Bone marrow (tissue), 2 donors: ENCODE results near the gene LRRC37B.
"Not testable (repeated sequence)": the region's sequence is repeated elsewhere in the genome, so short reads cannot be mapped to it uniquely, and the experiment has no call there.

Experiments used
- DNase-seq, 2 donors: peaks; one replicate each; lab custom pipeline; 2025; lab: John Stamatoyannopoulos, UW

LRRC37B gene

GRCh38 chr17:32006957-32007462, at the start of gene LRRC37B:
Gene LRRC37B, plus strand, starts transcription at chr17:32007383. Its CDS starts 14,010 bp downstream, at chr17:32021393.
- DNase-seq = peak; percentile 67 to 77

GRCh38 chr17:31964131-31964530, 43.1 kb upstream of the LRRC37B start:
- DNase-seq = not testable (repeated sequence)

- DNase-seq = no peak
Measured at GRCh38 chr17:31967648-31968047, 39.5 kb upstream of the LRRC37B start.

- DNase-seq = not testable (repeated sequence)
Measured at GRCh38 chr17:31970416-31970815, 36.8 kb upstream of the LRRC37B start.

- DNase-seq = not testable (repeated sequence)
Measured at GRCh38 chr17:31974269-31975071, 32.7 kb upstream of the LRRC37B start.

- not testable (repeated sequence) for DNase-seq
Measured at GRCh38 chr17:31975391-31975790, 31.8 kb upstream of the LRRC37B start.

- not testable (repeated sequence) for DNase-seq
Measured at GRCh38 chr17:31991821-31992220, 15.4 kb upstream of the LRRC37B start.

- DNase-seq = no peak
Measured at GRCh38 chr17:31997005-31997404, 10.2 kb upstream of the LRRC37B start.

- DNase-seq = peak; percentile 21 to 51
Measured at GRCh38 chr17:32007463-32008298, 498 bp downstream of the LRRC37B start.

GRCh38 chr17:32009262-32009542, 2.0 kb downstream of the LRRC37B start:
- no peak for DNase-seq

GRCh38 chr17:32010114-32010513, 2.9 kb downstream of the LRRC37B start:
- DNase-seq = no peak

GRCh38 chr17:32015245-32016013, 8.2 kb downstream of the LRRC37B start:
- no peak for DNase-seq

- DNase-seq = no peak
Measured at GRCh38 chr17:32016231-32016630, 9.0 kb downstream of the LRRC37B start.

GRCh38 chr17:32019228-32019627, 12.0 kb downstream of the LRRC37B start:
- DNase-seq = no peak

GRCh38 chr17:32020943-32021614, 13.9 kb downstream of the LRRC37B start:
- DNase-seq = no peak

- DNase-seq = no peak
Measured at GRCh38 chr17:32021615-32021955, 14.4 kb downstream of the LRRC37B start.

- DNase-seq = not testable (repeated sequence)
Measured at GRCh38 chr17:32022554-32022953, 15.4 kb downstream of the LRRC37B start.

- DNase-seq = not testable (repeated sequence)
Measured at GRCh38 chr17:32027271-32027670, 20.1 kb downstream of the LRRC37B start.

GRCh38 chr17:32033223-32033622, 26.0 kb downstream of the LRRC37B start:
- DNase-seq = no peak

GRCh38 chr17:32033812-32034211, 26.6 kb downstream of the LRRC37B start:
- not testable (repeated sequence) for DNase-seq

- not testable (repeated sequence) for DNase-seq
Measured at GRCh38 chr17:32040246-32040645, 33.1 kb downstream of the LRRC37B start.
